Osteoblast (primary cell): ENCODE data around the gene TYRP1. TPM values are rescaled to one million over a fixed set of nuclear protein-coding genes. Genes with fewer than 3 reads are reported as not detected.

Source experiments
- DNase-seq: peaks from one replicate; pipeline ENCODE4 v3.0.0; 2011; ENCODE audit warnings: low spot score, mixed read lengths; ENCODE audit not compliant: insufficient read length; ENCODE audit errors: missing footprints
- H2AFZ ChIP-seq: 2 replicates; pipeline ENCODE4 v1.6.0; 2011; ENCODE audit warnings: mild to moderate bottlenecking, low read length
- H3K27ac ChIP-seq: 2 replicates; pipeline ENCODE4 v1.5.1; 2011; ENCODE audit warnings: mild to moderate bottlenecking, low read depth, low read length, moderate library complexity
- H3K27me3 ChIP-seq: 2 replicates; pipeline ENCODE4 v1.6.0; 2012; ENCODE audit warnings: mild to moderate bottlenecking, control low read depth, inconsistent platforms, low read length, moderate library complexity; ENCODE audit not compliant: insufficient read depth
- H3K36me3 ChIP-seq: 2 replicates; pipeline ENCODE4 v1.5.1; 2011; ENCODE audit warnings: mild to moderate bottlenecking, low read length, control low read depth, moderate library complexity; ENCODE audit not compliant: insufficient read depth
- H3K4me1 ChIP-seq: 2 replicates; pipeline ENCODE4 v1.5.1; 2011; ENCODE audit warnings: mild to moderate bottlenecking, low read length, control low read depth, moderate library complexity; ENCODE audit not compliant: insufficient read depth
- H3K4me2 ChIP-seq: 2 replicates; pipeline ENCODE4 v1.6.0; 2011; ENCODE audit warnings: mild to moderate bottlenecking, low read length; ENCODE audit not compliant: insufficient read depth
- H3K4me3 ChIP-seq: fragments of 200-600 bp; sonication (generic); 3 replicates; pipeline ENCODE4 v1.5.1; 2012; ENCODE audit warnings: mild to moderate bottlenecking, low read length, inconsistent platforms; ENCODE audit not compliant: insufficient read depth
- H3K79me2 ChIP-seq: 2 replicates; pipeline ENCODE4 v1.6.0; 2012; ENCODE audit warnings: mild to moderate bottlenecking, low read length, control low read depth, inconsistent platforms; ENCODE audit not compliant: insufficient read depth
- H3K9me3 ChIP-seq: 2 replicates; pipeline ENCODE4 v1.5.1; 2011; ENCODE audit warnings: low read depth, low read length, control low read depth
- H4K20me1 ChIP-seq: 2 replicates; pipeline ENCODE4 v1.6.0; 2012; ENCODE audit warnings: mild to moderate bottlenecking, low read length, control low read depth; ENCODE audit not compliant: insufficient read depth
- CTCF ChIP-seq: IDR thresholded peaks from 2 replicates; pipeline ENCODE4 v1.5.1; 2011; ENCODE audit warnings: mild to moderate bottlenecking, low read depth, low read length, moderate library complexity; ENCODE audit errors: extremely low read depth
- total RNA-seq: library from RNA; depleted of rRNA; stranded (reverse); fragments of >200 nt; gene quantifications from 2 replicates; pipeline ENCODE4 v1.2.3, GENCODE V29; 2012

Gene TYRP1
- total RNA-seq, 1 donor, result 0.36 TPM

- Histone ChIP-seq H3K9me3 (no peaks in the 10 kb centered on the region), H3K4me1 (no peaks in the 10 kb centered on the region), H3K79me2 (no peaks in the 10 kb centered on the region), H3K27me3 (no peaks in the 10 kb centered on the region), H3K4me2 (no peak overlapping the region), H3K36me3 (no peaks in the 10 kb centered on the region), H3K4me3 (no peak overlapping the region), H2AFZ (no peak overlapping the region), H3K27ac (no peak overlapping the region), H4K20me1 (no peaks in the 10 kb centered on the region)
- TF ChIP-seq CTCF, result no peak
- no peak for DNase-seq
Observed at GRCh38 chr9:12658531-12659209, 34.5 kb upstream of the TYRP1 start.

- no peaks in the 10 kb centered on the region for H3K27me3 ChIP-seq
- no peak for DNase-seq
Observed at GRCh38 chr9:12659220-12659619, 34.0 kb upstream of the TYRP1 start.

GRCh38 chr9:12666813-12667212 lies 26.4 kb upstream of the TYRP1 start:
- H4K20me1 ChIP-seq, result no peaks in the 10 kb centered on the region
- H3K27ac ChIP-seq, result no peak overlapping the region
- H3K4me3 ChIP-seq, result no peak overlapping the region
- no peak overlapping the region for H2AFZ ChIP-seq
- no peaks in the 10 kb centered on the region for H3K79me2 ChIP-seq
- no peak overlapping the region for H3K4me2 ChIP-seq
- no peak for DNase-seq
- H3K27me3 ChIP-seq, result no peaks in the 10 kb centered on the region
- peak; percentile 29 for TF ChIP-seq CTCF
- H3K9me3 ChIP-seq, result no peaks in the 10 kb centered on the region
- no peaks in the 10 kb centered on the region for H3K36me3 ChIP-seq
- no peaks in the 10 kb centered on the region for H3K4me1 ChIP-seq

More at GRCh38 chr9:12659220-12659619, 34.0 kb upstream of the TYRP1 start:
- Histone ChIP-seq H3K36me3 (no peaks in the 10 kb centered on the region), H3K79me2 (no peaks in the 10 kb centered on the region), H3K9me3 (no peaks in the 10 kb centered on the region), H3K4me1 (no peaks in the 10 kb centered on the region), H3K4me3 (no peak overlapping the region), H3K4me2 (no peak overlapping the region), H3K27ac (no peak overlapping the region), H2AFZ (no peak overlapping the region), H4K20me1 (no peaks in the 10 kb centered on the region)
- no peak for TF ChIP-seq CTCF

GRCh38 chr9:12667892-12668291 lies 25.3 kb upstream of the TYRP1 start:
- Histone ChIP-seq H4K20me1 (no peaks in the 10 kb centered on the region), H3K27me3 (no peaks in the 10 kb centered on the region), H3K4me3 (no peak overlapping the region), H3K4me1 (no peaks in the 10 kb centered on the region), H2AFZ (no peak overlapping the region), H3K4me2 (no peak overlapping the region), H3K9me3 (no peaks in the 10 kb centered on the region), H3K79me2 (no peaks in the 10 kb centered on the region), H3K36me3 (no peaks in the 10 kb centered on the region), H3K27ac (no peak overlapping the region)
- DNase-seq, result no peak
- TF ChIP-seq CTCF, result no peak
